ENCODE data around the gene RABL6. TPM values are rescaled to one million over a fixed set of nuclear protein-coding genes. Genes with fewer than 3 reads are reported as not detected.

Gene RABL6
- total RNA-seq, 2 experiments from 2014 or later = 96.0 to 96.2 TPM

DNA sequence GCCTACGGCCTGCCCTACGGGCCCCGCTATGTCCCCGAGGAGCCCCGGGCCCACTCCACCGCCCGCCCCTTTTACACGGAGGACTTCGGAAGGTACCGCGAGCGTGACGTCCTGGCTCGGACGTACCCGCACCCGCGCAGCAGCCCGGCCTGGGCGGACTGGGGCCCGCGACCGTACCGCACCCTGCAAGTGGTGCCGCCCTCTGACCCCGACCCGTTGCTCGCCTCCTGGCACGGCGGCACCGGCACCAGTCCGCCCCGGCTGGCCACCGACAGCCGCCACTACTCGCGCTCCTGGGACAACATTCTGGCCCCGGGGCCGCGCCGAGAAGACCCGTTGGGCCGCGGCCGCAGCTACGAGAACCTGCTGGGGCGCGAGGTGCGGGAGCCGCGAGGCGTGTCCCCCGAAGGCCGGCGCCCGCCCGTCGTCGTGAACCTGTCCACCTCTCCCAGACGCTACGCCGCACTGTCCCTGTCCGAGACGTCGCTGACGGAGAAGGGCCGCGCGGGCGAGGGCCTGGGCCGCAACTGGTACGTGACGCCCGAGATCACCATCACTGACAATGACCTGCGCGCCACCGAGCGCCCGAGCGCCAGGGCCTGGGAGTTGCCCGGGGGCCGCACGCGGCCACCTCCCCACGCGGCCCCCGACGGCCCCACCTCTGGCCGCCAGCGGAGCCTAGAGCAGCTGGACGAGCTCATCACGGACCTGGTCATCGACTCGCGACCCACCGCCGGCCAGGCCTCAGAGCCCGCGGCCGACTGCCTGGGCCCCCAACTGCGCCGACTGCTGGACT, 37.9 kb downstream of the RABL6 start:
- Mint-ChIP-seq H3K4me1 (peaks cover 32% of the 10 kb centered on the region), H3K36me3 (ENCODE audit: low read depth) (peaks cover 15% of the 10 kb centered on the region), H3K9me3 (no peaks in the 10 kb centered on the region), H3K27ac (peak overlapping the region; percentile 16), H3K27me3 (peaks cover 18% of the 10 kb centered on the region), H3K4me3 (peak overlapping the region; percentile 30)
- ChIA-PET POLR2A (interaction anchor here (1.5 to 2.3 kb wide), 2 partner anchors 36 to 190 kb away, joined by 5 to 6 read pairs; no protein-coding TSS in a partner anchor), CTCF (interaction anchor here (1.0 kb wide), 1 partner anchor 73 kb away, joined by 4 read pairs; no protein-coding TSS in a partner anchor)
- no peak for DNase-seq

DNA sequence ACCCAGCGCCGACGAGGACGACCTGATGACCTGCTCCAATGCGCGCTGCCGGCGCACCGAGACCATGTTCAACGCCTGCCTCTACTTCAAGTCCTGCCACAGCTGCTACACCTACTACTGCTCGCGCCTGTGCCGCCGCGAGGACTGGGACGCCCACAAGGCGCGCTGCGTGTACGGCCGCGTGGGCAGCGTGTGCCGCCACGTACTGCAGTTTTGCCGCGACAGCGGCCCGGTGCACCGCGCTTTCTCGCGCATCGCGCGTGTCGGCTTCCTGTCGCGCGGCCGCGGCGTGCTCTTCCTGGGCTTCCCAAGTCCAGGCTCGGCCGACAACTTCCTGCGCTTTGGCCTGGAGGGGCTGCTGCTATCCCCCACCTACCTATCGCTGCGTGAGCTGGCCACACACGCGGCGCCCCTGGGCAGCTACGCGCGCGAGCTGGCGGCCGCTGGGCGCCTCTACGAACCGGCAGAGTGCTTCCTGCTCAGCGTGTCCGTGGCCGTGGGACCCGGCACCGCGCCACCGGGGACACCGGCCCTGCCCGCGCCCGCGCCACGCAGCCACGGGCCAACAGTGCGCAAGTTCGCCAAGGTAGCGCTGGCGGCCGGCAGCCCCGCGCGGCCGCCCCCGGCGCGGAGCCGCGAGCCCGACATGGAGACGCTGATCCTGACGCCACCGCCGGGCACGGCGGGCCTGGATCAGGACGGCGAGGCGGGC, 38.8 kb downstream of the RABL6 start:
- H3K9me3 Mint-ChIP-seq = no peaks in the 10 kb centered on the region
- peaks cover 32% of the 10 kb centered on the region for H3K4me1 Mint-ChIP-seq
- ChIA-PET CTCF (interaction anchor here (0.5 to 2.6 kb wide), 2 partner anchors 12 to 188 kb away, joined by 3 to 9 read pairs; no protein-coding TSS in a partner anchor), POLR2A (interaction anchor here (2.2 to 3.0 kb wide), 2 partner anchors 35 to 97 kb away, joined by 8 to 19 read pairs; partner anchors contain the start of gene FBXW5)
- peaks cover 13% of the 10 kb centered on the region for H3K36me3 Mint-ChIP-seq (ENCODE audit: low read depth)
- H3K27me3 Mint-ChIP-seq = peaks cover 18% of the 10 kb centered on the region
- no peak for DNase-seq
- peak overlapping the region; percentile 44 for H3K27ac Mint-ChIP-seq
- H3K4me3 Mint-ChIP-seq = peak overlapping the region; percentile 10

DNA sequence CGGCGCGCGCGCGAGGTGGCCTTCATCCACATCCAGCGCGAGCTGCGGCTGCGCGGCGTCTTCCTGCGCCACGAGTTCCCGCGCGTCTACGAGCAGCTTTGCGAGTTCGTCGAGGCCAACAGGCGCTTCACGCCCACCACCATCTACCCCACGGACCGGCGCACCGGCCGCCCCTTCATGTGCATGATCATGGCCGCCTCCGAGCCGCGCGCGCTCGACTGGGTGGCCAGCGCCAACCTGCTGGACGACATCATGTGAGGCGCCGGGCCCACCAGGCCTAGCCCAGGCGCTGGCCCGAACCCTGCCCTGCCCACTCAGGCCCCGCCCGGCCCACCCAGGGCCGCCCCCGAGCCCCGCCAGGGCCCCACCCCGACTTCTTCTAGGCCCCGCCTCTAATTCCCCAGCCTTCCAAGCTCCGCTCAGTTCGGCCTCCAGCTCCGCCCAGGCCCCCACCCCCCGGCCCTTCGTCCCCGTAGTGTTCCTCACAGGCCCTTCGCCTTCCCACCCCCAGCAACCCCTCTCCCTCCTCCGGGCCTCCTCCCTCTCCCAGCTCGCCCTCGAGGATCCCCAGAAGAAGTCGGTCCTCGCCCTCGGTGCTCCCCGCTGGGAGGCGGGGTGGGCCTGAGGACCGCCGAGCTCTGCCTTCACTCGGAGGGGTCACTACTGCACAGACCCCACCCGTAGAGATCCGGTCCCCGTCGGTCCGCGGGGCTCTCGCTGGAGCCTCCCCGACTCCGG, 39.5 kb downstream of the RABL6 start:
- CTCF ChIA-PET = interaction anchor here (0.5 to 2.6 kb wide), 2 partner anchors 12 to 188 kb away, joined by 3 to 9 read pairs; no protein-coding TSS in a partner anchor
- Mint-ChIP-seq H3K4me1 (peaks cover 28% of the 10 kb centered on the region), H3K27me3 (peaks cover 18% of the 10 kb centered on the region), H3K27ac (peak overlapping the region; percentile 80), H3K36me3 (ENCODE audit: low read depth) (peaks cover 13% of the 10 kb centered on the region), H3K4me3 (peak overlapping the region; percentile 93), H3K9me3 (no peaks in the 10 kb centered on the region)
- DNase-seq = peak; percentile 40
- POLR2A ChIA-PET = interaction anchor here (0.7 to 3.0 kb wide), 5 partner anchors 13 to 97 kb away, joined by 3 to 19 read pairs (median 5); partner anchors contain the start of genes FBXW5 and TRAF2

DNA sequence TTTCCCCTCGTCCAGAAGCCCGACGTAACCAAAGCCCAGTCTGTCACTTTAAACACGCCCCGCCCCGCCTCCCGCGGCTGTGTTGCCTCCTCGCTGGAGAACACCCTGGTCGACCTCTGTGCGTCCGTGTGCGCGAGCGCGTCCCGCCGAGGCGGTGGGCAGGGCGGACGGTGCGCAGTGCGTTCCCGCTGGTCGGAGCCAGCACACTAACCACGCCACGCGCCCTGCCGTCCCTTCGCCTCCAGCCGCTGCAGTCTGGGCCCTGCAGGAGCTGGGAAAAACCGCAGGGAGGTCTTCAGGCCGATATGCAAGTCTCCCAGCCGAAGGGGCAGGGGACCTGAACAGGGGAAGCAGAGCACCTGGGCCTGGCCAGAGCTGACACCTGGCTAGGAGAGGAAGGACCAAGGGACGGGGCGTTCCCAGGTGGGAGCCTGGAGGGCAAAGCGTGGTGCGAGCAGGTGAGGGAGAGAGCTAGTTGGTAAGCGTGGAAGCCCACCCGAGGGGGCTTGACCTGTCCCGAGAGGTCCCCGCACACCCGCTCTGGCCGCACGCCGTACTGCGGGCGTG, 40.2 kb downstream of the RABL6 start:
- ChIA-PET CTCF (interaction anchor here (0.6 to 2.6 kb wide), 3 partner anchors 13 to 187 kb away, joined by 3 to 9 read pairs (median 4); partner anchors contain the start of gene TMEM141), POLR2A (interaction anchor here (0.7 to 3.0 kb wide), 5 partner anchors 13 to 96 kb away, joined by 3 to 19 read pairs (median 5); partner anchors contain the start of genes FBXW5 and TRAF2)
- peaks cover 18% of the 10 kb centered on the region for H3K27me3 Mint-ChIP-seq
- peak overlapping the region; percentile 80 for H3K27ac Mint-ChIP-seq
- H3K4me3 Mint-ChIP-seq = peak overlapping the region; percentile 93
- H3K36me3 Mint-ChIP-seq (ENCODE audit: low read depth) = peaks cover 13% of the 10 kb centered on the region
- DNase-seq = peak; percentile 88
- H3K9me3 Mint-ChIP-seq = no peaks in the 10 kb centered on the region
- H3K4me1 Mint-ChIP-seq = peaks cover 26% of the 10 kb centered on the region

DNA sequence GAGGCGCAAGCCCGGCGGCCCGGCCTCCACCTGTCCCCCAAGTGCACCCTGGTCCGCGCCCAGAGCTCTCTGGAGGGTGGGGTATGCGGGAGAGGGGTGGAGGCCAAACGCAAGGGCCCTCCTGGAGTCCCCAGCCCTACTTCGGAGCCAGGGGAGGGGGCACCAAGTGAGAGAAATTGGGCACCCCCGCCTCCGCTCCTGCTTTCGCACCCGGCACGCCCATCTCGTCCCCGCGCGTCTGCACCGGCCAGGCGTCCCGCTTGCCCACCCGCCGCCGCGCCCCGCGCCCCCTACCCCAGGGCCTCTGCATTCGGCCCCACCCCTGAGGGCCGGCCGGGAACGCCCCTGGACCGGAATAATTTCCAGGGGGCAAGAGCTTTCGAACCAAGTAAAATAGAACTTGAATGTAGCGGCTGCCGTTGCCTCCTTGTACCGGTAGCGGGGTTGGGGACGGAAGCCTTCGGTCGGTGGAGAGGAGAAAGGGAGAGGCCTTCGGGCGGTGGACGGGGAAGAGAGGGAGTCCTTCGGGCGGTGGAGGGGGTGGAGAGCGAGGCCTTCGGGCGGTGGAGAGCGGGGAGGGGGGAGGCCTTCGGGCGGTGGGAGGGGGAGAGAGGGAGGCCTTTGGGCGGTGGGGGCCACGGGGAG, 40.8 kb downstream of the RABL6 start:
- H3K27me3 Mint-ChIP-seq = peaks cover 18% of the 10 kb centered on the region
- peak overlapping the region; percentile 93 for H3K4me3 Mint-ChIP-seq
- ChIA-PET POLR2A (interaction anchor here (1.0 to 3.0 kb wide), 4 partner anchors 33 to 95 kb away, joined by 4 to 19 read pairs (median 6); partner anchors contain the start of genes FBXW5 and TRAF2), CTCF (interaction anchor here (0.6 to 2.6 kb wide), 3 partner anchors 14 to 186 kb away, joined by 3 to 9 read pairs (median 4); partner anchors contain the start of gene TMEM141)
- peak overlapping the region; percentile 85 for H3K27ac Mint-ChIP-seq
- DNase-seq = peak; percentile 59
- H3K9me3 Mint-ChIP-seq = no peaks in the 10 kb centered on the region
- H3K4me1 Mint-ChIP-seq = peaks cover 24% of the 10 kb centered on the region
- H3K36me3 Mint-ChIP-seq (ENCODE audit: low read depth) = peaks cover 13% of the 10 kb centered on the region

DNA sequence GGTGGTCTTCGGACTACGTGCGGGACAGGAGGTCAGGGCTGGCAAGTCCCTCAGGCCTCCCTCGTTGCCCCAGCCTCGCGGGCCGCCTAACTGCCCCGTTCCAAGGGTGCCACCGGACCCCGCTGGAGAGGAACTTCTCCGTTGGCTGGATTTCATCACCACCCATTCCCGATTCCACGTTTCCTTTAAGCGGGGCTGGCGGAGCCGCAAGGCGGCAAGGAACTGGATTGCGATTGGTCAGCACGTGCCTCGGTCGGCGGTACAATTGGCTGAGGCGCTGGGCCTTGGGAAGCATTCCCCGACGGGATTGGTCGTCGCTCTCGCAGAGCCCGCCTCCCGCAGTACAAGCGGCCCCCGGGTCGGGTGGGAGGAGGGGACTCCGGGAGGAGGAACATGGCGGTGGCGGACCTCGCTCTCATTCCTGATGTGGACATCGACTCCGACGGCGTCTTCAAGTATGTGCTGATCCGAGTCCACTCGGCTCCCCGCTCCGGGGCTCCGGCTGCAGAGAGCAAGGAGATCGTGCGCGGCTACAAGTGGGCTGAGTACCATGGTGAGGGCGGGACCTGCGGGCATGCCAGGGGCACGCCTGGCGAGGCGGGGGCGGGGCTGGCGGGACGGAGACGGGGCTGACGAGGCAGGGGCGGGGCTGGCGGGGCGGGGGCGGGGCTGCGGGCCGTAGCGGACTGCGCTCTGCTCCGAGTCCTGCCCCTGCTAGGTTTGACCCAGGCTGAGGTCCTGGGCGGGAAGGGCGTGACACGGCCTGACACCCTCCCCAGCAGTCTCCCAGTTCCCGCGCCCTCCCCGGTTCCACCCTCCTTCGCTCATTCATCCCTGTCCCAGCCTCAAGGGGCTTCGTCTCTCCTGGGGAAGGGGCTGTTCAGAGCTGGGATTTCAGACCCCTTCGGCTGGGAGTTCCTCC, 41.6 kb downstream of the RABL6 start, which contains the start of gene PHPT1:
TSS of gene PHPT1 (plus strand) at position 372 of the 922 bp plus-strand sequence. CDS start at position 394, 22 bp downstream.
- Mint-ChIP-seq H3K27ac (peak within 1 kb of the TSS; percentile 85), H3K4me1 (peaks cover 21% of the 10 kb centered on the region), H3K9me3 (no peaks in the 10 kb centered on the region), H3K4me3 (peak within 1 kb of the TSS; percentile 93), H3K36me3 (ENCODE audit: low read depth) (peaks cover 13% of the 10 kb centered on the region), H3K27me3 (peaks cover 18% of the 10 kb centered on the region)
- CTCF ChIA-PET = interaction anchor here (0.6 to 2.6 kb wide), 4 partner anchors 38 to 186 kb away, joined by 3 to 9 read pairs (median 4); partner anchors contain the start of gene TMEM141
- POLR2A ChIA-PET = interaction anchor here (1.5 to 3.0 kb wide), 2 partner anchors 33 to 37 kb away, joined by 5 to 19 read pairs; partner anchors contain the start of gene TRAF2
- DNase-seq = peak; percentile 97

DNA sequence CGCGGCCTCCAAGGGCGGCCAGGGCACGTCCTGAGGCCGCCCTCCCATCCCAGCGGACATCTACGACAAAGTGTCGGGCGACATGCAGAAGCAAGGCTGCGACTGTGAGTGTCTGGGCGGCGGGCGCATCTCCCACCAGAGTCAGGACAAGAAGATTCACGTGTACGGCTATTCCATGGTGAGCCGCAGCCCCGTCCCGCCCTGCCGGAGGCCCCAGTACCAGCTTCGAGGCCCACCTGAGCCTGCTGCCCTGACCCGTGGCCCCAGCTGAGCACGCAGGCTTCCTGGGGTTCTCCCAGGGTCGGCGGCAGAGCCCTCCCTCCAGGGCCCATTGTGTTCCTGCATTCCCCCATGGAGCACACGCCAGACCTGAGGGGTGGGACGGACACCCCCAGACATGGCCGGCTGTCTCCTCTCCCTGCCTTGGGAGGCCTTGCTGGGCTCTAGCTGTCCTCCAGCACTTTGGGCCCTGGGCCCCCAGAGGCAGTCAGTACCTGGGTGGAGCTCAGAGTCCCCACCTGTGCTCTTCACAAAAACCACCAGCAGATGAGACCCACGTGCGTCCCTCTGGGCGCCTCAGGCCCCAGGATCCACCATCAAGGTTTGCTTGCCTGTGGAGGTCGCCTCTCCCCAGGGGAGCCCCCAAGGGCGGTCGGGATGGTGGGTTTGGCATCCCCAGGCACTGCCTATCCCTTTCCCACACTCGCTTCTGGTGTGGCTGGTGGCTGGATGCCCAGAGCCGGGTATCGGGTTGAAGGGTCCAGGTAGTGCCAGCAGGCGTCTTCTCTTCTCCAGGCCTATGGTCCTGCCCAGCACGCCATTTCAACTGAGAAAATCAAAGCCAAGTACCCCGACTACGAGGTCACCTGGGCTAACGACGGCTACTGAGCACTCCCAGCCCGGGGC, 42.5 kb downstream of the RABL6 start:
- H3K9me3 Mint-ChIP-seq = no peaks in the 10 kb centered on the region
- ChIA-PET POLR2A (no interaction called here), CTCF (interaction anchor here (0.6 to 1.5 kb wide), 2 partner anchors 39 to 62 kb away, joined by 3 to 4 read pairs; no protein-coding TSS in a partner anchor)
- peak overlapping the region; percentile 59 for H3K27ac Mint-ChIP-seq
- H3K4me3 Mint-ChIP-seq = peak overlapping the region; percentile 93
- peaks cover 16% of the 10 kb centered on the region for H3K27me3 Mint-ChIP-seq
- DNase-seq = no peak
- peaks cover 12% of the 10 kb centered on the region for H3K36me3 Mint-ChIP-seq (ENCODE audit: low read depth)
- H3K4me1 Mint-ChIP-seq = peaks cover 21% of the 10 kb centered on the region

DNA sequence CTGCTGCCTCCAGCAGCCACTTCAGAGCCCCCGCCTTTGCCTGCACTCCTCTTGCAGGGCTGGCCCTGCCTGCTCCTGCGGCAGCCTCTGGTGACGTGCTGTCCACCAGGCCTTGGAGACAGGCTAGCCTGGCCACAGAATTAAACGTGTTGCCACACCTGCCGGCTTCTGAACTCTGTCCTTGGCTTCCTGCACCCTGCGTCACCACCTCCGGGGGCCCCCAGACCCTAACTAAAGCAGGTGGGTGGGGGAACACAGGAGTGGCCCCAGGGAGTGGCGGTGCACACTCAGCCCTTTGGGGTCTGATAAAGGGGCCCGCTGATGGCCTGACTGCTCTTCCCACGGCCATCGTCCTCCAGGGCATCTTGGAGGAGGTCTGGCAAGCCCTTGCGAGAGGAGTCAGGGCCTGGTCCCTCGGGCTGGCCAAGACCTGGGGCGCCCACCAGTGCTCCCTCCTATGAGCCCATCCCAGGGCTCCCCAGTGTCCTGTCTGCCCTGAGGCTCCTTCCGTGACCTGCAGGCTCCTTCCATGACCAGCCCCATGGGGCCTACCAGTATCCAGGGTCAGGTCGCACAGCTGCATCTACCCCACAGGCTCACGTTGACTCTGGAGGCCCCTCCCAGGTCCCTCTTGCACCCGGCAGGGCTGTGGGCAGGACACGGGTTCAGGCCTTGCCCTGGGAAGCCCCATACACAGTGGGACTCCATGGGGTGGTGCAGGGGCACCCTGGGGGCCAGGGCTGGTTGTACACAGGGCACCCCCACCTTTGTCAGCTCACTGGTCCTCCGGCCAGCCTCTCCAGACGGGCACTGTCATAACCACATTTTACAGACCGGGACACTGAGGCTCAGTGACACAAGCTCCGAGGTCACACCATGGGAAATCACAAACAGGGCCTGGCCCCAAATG, 43.4 kb downstream of the RABL6 start:
- no peak overlapping the region for H3K4me3 Mint-ChIP-seq

More for the DNA sequence above, 43.4 kb downstream of the RABL6 start:
- POLR2A ChIA-PET = interaction anchor here (1.5 kb wide), 1 partner anchor 30 kb away, joined by 3 read pairs; no protein-coding TSS in a partner anchor
- CTCF ChIA-PET = interaction anchor here (1.5 kb wide), 1 partner anchor 63 kb away, joined by 3 read pairs; no protein-coding TSS in a partner anchor
- Mint-ChIP-seq H3K36me3 (ENCODE audit: low read depth) (peaks cover 10% of the 10 kb centered on the region), H3K9me3 (no peaks in the 10 kb centered on the region), H3K4me1 (peaks cover 20% of the 10 kb centered on the region), H3K27ac (peak overlapping the region; percentile 21), H3K27me3 (peaks cover 13% of the 10 kb centered on the region)
- no peak for DNase-seq

Data from activated CD4-positive, alpha-beta memory T cell treated with anti-CD3 and anti-CD28 coated beads, Interleukin-2, amount 10 ng/mL, durations not matched to agents 7 days and 5 days (primary cell).